Astrocyte (in vitro differentiated cells and primary cell): ENCODE results near the gene AP3B1. TPM values are rescaled to one million over a fixed set of nuclear protein-coding genes. Genes with fewer than 3 reads are reported as not detected.

Source experiments
- DNase-seq: peaks from one replicate; pipeline ENCODE4 v3.0.0-alpha.2; 2010; ENCODE audit warnings: low read depth
- FAIRE-seq: peaks from 2 replicates; lab custom pipeline; 2011; peaks lifted over from hg19 to GRCh38; lab: Jason Lieb, UNC
- H2AFZ ChIP-seq: 2 replicates; pipeline ENCODE4 v1.6.0; 2012; ENCODE audit warnings: low read depth, low read length, inconsistent platforms
- H3K27ac ChIP-seq: 2 replicates; pipeline ENCODE4 v1.5.1; 2011; ENCODE audit warnings: low read depth, low read length, inconsistent platforms
- H3K27me3 ChIP-seq: 2 replicates; pipeline ENCODE4 v1.6.0; 2011; ENCODE audit warnings: low read length, inconsistent platforms; ENCODE audit not compliant: insufficient read depth
- H3K36me3 ChIP-seq: 2 replicates; pipeline ENCODE4 v1.5.1; 2011; ENCODE audit warnings: low read length, inconsistent platforms; ENCODE audit not compliant: insufficient read depth
- H3K4me1 ChIP-seq: 2 replicates; pipeline ENCODE4 v1.5.1; 2011; ENCODE audit warnings: low read length, inconsistent platforms; ENCODE audit not compliant: insufficient read depth
- H3K4me2 ChIP-seq: 2 replicates; pipeline ENCODE4 v1.6.0; 2012; ENCODE audit warnings: low read length, inconsistent platforms
- H3K4me3 ChIP-seq: 2 replicates; pipeline ENCODE4 v1.5.1; 2011; ENCODE audit warnings: low read depth, mild to moderate bottlenecking, low read length, inconsistent platforms; ENCODE audit not compliant: insufficient read depth
- H3K79me2 ChIP-seq: 2 replicates; pipeline ENCODE4 v1.6.0; 2012; ENCODE audit warnings: mild to moderate bottlenecking, low read length, inconsistent platforms; ENCODE audit not compliant: insufficient read depth
- H3K9ac ChIP-seq: 2 replicates; pipeline ENCODE4 v1.6.0; 2012; ENCODE audit warnings: mild to moderate bottlenecking, low read length, inconsistent platforms
- H3K9me3 ChIP-seq: 2 replicates; pipeline ENCODE4 v1.5.1; 2012; ENCODE audit warnings: low read depth, mild to moderate bottlenecking, low read length, inconsistent platforms; ENCODE audit not compliant: insufficient read depth
- H4K20me1 ChIP-seq: 2 replicates; pipeline ENCODE4 v1.6.0; 2012; ENCODE audit warnings: low read length, inconsistent platforms; ENCODE audit not compliant: insufficient read depth
- H3K27ac Mint-ChIP-seq: one replicate; pipeline ENCODE4 v1.8.0; 2021; ENCODE audit warnings: mild to moderate bottlenecking, mixed read lengths; ENCODE audit not compliant: unreplicated experiment
- H3K27me3 Mint-ChIP-seq: one replicate; pipeline ENCODE4 v1.8.0; 2021; ENCODE audit warnings: low read depth, mixed read lengths; ENCODE audit not compliant: unreplicated experiment
- H3K36me3 Mint-ChIP-seq: one replicate; pipeline ENCODE4 v1.8.0; 2021; ENCODE audit warnings: low read depth, mixed read lengths; ENCODE audit not compliant: unreplicated experiment
- H3K4me1 Mint-ChIP-seq: one replicate; pipeline ENCODE4 v1.8.0; 2021; ENCODE audit warnings: low read depth, mixed read lengths; ENCODE audit not compliant: unreplicated experiment
- H3K4me3 Mint-ChIP-seq: one replicate; pipeline ENCODE4 v1.8.0; 2021; ENCODE audit warnings: mild to moderate bottlenecking, moderate library complexity, mixed read lengths; ENCODE audit not compliant: unreplicated experiment
- H3K9me3 Mint-ChIP-seq: one replicate; pipeline ENCODE4 v1.8.0; 2021; ENCODE audit warnings: mild to moderate bottlenecking, mixed read lengths; ENCODE audit not compliant: unreplicated experiment
- CTCF ChIP-seq: IDR thresholded peaks from 2 replicates; pipeline ENCODE4 v1.5.1; 2011; ENCODE audit warnings: low read depth, mild to moderate bottlenecking, inconsistent platforms, low read length, moderate library complexity; ENCODE audit not compliant: insufficient read depth
- EZH2 ChIP-seq: IDR thresholded peaks from 2 replicates; pipeline ENCODE4 v1.6.1; 2012; ENCODE audit warnings: mild to moderate bottlenecking, low read length, inconsistent platforms; ENCODE audit not compliant: insufficient read depth
- total RNA-seq: library from RNA; stranded (reverse); gene quantifications from 2 replicates; pipeline ENCODE4 v1.2.1, GENCODE V29; 2021

The AP3B1 gene
- total RNA-seq, 1 donor from 2014 or later, result 64.8 TPM

GRCh38 chr5:78129597-78129996 lies 164.9 kb downstream of the AP3B1 start:
- Histone ChIP-seq H3K27me3 (no peaks in the 10 kb centered on the region), H2AFZ (no peak overlapping the region), H3K4me3 (no peak overlapping the region), H3K4me2 (no peak overlapping the region), H3K27ac (no peak overlapping the region), H4K20me1 (no peaks in the 10 kb centered on the region), H3K36me3 (no peaks in the 10 kb centered on the region), H3K79me2 (no peaks in the 10 kb centered on the region), H3K9ac (no peak overlapping the region), H3K4me1 (no peaks in the 10 kb centered on the region), H3K9me3 (no peaks in the 10 kb centered on the region)
- no peaks in the 10 kb centered on the region for H3K4me1 Mint-ChIP-seq
- no peak overlapping the region for H3K27ac Mint-ChIP-seq
- no peak for TF ChIP-seq EZH2
- no peak for TF ChIP-seq CTCF
- H3K9me3 Mint-ChIP-seq, result no peaks in the 10 kb centered on the region
- H3K4me3 Mint-ChIP-seq, result no peak overlapping the region
- H3K27me3 Mint-ChIP-seq, result no peaks in the 10 kb centered on the region
- H3K36me3 Mint-ChIP-seq, result peaks cover 2% of the 10 kb centered on the region
- DNase-seq, result no peak
- no peak for FAIRE-seq

GRCh38 chr5:78127875-78128274 lies 166.6 kb downstream of the AP3B1 start:
- no peak for FAIRE-seq
- Mint-ChIP-seq H3K4me3 (no peak overlapping the region), H3K27me3 (no peaks in the 10 kb centered on the region), H3K27ac (no peak overlapping the region), H3K36me3 (peaks cover 5% of the 10 kb centered on the region), H3K9me3 (no peaks in the 10 kb centered on the region), H3K4me1 (no peaks in the 10 kb centered on the region)
- Histone ChIP-seq H3K27ac (no peak overlapping the region), H3K9ac (no peak overlapping the region), H3K4me1 (no peaks in the 10 kb centered on the region), H3K27me3 (no peaks in the 10 kb centered on the region), H3K79me2 (no peaks in the 10 kb centered on the region), H3K9me3 (no peaks in the 10 kb centered on the region), H2AFZ (no peak overlapping the region), H3K36me3 (no peaks in the 10 kb centered on the region), H4K20me1 (no peaks in the 10 kb centered on the region), H3K4me3 (no peak overlapping the region), H3K4me2 (no peak overlapping the region)
- DNase-seq, result no peak
- no peak for TF ChIP-seq EZH2
- TF ChIP-seq CTCF, result no peak

GRCh38 chr5:78126536-78126935 lies 168.0 kb downstream of the AP3B1 start:
- Histone ChIP-seq H3K27ac (no peak overlapping the region), H3K4me1 (no peaks in the 10 kb centered on the region), H4K20me1 (no peaks in the 10 kb centered on the region), H3K9me3 (no peaks in the 10 kb centered on the region), H3K9ac (no peak overlapping the region), H2AFZ (no peak overlapping the region), H3K79me2 (no peaks in the 10 kb centered on the region), H3K27me3 (no peaks in the 10 kb centered on the region), H3K4me2 (no peak overlapping the region), H3K36me3 (no peaks in the 10 kb centered on the region), H3K4me3 (no peak overlapping the region)
- Mint-ChIP-seq H3K4me3 (no peak overlapping the region), H3K36me3 (peaks cover 5% of the 10 kb centered on the region), H3K9me3 (no peaks in the 10 kb centered on the region), H3K4me1 (no peaks in the 10 kb centered on the region), H3K27ac (no peak overlapping the region), H3K27me3 (no peaks in the 10 kb centered on the region)
- no peak for FAIRE-seq
- TF ChIP-seq CTCF (no peak), EZH2 (no peak)
- no peak for DNase-seq
